Choroid plexus epithelial cell (primary cell): ENCODE results near the gene CHIT1.

Experiments
- DNase-seq: peaks from one replicate; pipeline ENCODE4 v3.0.0-alpha.2; 2010; ENCODE audit warnings: low read depth
- H3K4me3 ChIP-seq: 2 replicates; pipeline ENCODE4 v1.5.1; 2011; ENCODE audit warnings: low read depth, mild to moderate bottlenecking, control low read depth, low read length, moderate library complexity
- TF ChIP-seq, protein P1 (sequence below): conservative IDR thresholded peaks from 2 replicates; pipeline ENCODE4 v1.5.1; 2011; ENCODE audit warnings: low read depth, mild to moderate bottlenecking, control low read depth, inconsistent platforms, low read length, moderate library complexity

Gene CHIT1

DNA sequence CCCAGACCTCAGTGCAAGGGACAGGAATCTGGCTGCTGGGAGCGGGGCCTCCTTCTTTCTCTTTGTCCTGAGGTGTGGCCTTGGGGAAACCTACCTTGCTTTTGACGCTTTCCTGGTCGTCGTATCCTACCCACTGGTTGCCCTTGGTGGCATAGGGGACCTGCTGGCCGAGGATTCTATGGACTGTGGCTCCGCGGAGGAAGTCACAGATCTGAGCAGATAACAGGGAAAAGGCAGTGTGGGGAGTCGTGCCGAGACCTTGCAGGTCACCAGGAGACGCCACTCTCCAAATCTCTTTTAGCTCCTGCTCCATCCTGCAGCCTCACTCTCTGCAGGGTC lies 49.8 kb downstream of the CHIT1 start:
- no peak overlapping the region for H3K4me3 ChIP-seq
- TF ChIP-seq, protein P1, sequence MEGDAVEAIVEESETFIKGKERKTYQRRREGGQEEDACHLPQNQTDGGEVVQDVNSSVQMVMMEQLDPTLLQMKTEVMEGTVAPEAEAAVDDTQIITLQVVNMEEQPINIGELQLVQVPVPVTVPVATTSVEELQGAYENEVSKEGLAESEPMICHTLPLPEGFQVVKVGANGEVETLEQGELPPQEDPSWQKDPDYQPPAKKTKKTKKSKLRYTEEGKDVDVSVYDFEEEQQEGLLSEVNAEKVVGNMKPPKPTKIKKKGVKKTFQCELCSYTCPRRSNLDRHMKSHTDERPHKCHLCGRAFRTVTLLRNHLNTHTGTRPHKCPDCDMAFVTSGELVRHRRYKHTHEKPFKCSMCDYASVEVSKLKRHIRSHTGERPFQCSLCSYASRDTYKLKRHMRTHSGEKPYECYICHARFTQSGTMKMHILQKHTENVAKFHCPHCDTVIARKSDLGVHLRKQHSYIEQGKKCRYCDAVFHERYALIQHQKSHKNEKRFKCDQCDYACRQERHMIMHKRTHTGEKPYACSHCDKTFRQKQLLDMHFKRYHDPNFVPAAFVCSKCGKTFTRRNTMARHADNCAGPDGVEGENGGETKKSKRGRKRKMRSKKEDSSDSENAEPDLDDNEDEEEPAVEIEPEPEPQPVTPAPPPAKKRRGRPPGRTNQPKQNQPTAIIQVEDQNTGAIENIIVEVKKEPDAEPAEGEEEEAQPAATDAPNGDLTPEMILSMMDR = no peak
- no peak for DNase-seq

DNA sequence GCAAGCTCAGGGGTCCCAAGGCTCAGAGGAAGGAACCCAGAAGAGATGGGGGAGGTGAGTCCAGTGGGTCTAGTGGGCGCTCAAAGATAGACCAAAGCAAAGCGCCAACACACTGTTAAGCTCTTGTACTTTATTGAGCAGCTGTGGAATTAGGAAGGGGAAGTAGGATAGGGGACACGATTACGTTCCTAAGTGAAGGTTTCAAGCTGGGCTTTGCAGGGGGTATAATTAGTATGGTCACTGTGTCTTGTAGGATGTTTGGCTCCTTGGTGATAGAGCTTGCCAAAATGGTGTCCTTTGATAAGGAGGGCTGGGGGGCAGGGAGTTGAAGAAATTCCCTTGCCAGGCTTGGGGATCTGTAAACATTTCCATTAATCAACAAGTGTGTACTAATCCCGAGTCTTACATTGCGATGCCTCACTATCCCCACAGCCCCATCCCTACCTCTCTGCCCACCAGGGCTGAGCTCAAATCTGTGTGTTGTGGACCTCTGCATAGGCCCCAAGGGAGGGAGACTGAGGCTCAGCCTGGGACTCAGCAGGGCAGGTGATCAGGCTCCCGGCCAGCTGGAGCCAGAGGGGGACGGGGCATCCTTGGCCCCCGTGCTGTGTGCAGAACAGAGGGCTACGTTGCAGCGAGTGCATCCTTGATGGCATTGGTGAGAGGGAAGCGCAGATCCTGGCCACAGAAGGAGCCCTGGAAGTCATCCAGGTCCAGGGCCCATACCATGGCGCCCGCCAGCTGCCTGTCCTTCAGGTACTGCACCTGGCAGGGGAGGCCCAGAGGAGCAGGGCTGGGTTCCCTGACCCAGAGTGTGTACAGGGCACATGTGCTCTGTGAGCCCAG lies 50.4 kb downstream of the CHIT1 start:
- TF ChIP-seq, protein P1 = no peak
- no peak for DNase-seq
- no peak overlapping the region for H3K4me3 ChIP-seq

GRCh38 chr1:203178083-203178482 lies 51.4 kb downstream of the CHIT1 start:
- TF ChIP-seq, protein P1 = no peak
- H3K4me3 ChIP-seq = no peak overlapping the region
- DNase-seq = no peak

DNA sequence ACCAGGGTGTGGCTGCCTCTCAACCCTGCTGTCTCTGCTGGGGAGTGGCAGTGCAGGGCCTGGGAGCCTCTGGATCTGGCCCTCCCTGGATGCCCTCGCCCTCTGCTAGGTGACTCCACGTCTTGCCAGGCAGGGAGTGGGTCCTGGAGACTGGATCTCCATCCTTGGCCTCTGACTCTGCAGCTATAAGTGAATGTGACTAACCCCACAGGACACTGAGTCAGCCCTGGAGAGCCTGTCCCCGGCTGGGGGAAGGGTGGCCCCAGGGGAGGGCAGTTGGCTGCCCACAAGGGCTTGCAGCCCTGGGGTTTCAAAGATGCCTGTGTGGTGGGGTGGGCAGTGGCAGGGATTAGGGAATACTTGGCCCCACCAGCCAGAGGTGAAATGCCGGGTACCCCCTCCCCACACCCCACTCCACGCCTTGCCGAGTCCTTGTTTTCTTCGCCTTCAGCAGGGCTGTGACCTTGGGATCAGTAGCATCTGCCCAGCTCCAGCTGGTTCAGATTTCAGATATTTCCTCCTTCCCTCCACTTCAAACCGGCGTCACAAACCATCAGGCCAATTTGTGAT lies 51.9 kb downstream of the CHIT1 start:
- H3K4me3 ChIP-seq = no peak overlapping the region
- TF ChIP-seq, protein P1 = no peak
- DNase-seq = no peak

- DNase-seq = no peak
- TF ChIP-seq, protein P1 = no peak
- no peak overlapping the region for H3K4me3 ChIP-seq
Measured at GRCh38 chr1:203177036-203177405, 52.5 kb downstream of the CHIT1 start.

DNA sequence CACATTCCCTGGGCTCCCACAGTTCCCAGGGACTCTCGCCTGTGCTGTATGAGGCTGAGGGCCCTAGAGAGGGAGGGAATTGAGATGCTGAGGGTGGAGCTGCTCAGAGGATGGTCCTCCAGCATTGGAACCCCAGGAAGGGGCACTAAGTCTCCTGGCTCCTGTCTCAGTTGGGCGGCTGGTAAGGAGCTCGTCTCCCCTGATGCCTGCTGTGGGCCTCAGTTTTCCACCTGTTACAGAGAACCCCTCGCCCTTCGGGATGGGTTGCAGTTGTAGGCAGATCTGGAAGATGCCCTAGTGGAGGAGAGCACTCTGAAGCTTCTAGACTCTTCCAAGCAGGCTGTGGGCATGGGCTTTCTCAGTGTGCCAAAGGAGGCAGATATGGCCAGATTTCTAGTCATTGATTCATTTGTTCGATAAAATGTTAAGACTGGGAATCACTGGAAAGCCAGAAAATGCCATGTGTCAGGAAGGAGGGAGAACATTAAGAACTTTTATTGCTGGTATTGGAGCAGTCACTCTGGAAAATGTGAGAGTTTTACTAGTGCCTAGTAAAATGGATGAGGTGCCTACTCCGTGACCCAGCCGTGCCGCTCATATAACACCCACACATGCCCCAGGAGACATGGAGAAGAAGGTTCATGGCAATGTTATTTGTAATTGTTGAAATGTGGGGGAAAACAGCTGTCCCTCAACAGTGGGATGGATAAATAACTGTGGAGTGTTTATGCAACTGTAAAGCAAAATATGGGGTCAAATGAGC lies 53.0 kb downstream of the CHIT1 start:
- no peak overlapping the region for H3K4me3 ChIP-seq
- TF ChIP-seq, protein P1 = no peak
- DNase-seq = no peak
